ENCODE results near the gene ANKAR. TPM values are rescaled to one million over a fixed set of nuclear protein-coding genes. Genes with fewer than 3 reads are reported as not detected.
A peak's percentile ranks its signal among the peaks of the same experiment; 100 is the strongest.
"Not testable (repeated sequence)": the region's sequence is repeated elsewhere in the genome, so short reads cannot be mapped to it uniquely, and the experiment has no call there.

ANKAR gene
- total and polyA plus RNA-seq, 3 donors from 2014 or later: 20.3 to 32.8 (median 22.1) TPM

DNA sequence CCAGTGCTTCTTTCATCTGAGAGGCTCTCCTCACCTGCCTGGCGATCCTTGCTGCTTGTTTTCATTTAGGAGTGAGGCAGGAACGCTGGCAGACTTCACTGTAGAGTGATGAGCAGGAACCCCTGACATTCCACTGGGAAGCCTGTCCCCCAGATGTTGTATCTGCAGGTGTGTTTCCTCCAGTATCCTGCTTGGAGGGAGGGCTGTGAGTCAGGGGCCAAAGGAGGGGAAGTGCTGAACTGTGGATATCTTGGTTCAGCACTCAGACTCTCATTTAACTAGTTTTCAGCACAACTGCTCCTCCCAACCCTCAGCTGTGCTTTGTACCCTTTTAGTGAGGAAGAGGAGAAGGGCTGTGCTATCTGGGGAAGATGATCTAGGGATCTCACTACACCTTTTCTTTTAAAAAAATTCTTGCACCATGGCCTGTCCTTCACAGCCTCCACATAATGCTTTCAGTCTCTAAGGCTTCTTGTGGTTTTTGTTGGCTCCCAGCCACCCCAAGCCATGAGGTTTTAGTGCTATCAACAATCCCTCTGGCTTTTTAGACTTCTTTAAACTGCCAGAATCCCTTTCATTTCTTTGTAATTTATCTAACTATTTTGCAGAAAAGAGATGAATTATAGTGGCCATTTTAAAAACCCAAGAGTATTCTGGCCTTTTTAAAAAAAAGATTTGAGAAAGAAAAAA, 11.2 kb downstream of the ANKAR start:
- H3K36me3 ChIP-seq (ENCODE audit: low read depth, missing control alignments): no peaks in the 10 kb centered on the region
- H3K4me1 ChIP-seq: no peaks in the 10 kb centered on the region
- no peak for DNase-seq
- no peaks in the 10 kb centered on the region for H3K27me3 ChIP-seq
- no peaks in the 10 kb centered on the region for H3K9me3 ChIP-seq
- TF ChIP-seq POLR2A (IDR thresholded peaks at IDR 0.05): no peak
- TF ChIP-seq, protein P1, sequence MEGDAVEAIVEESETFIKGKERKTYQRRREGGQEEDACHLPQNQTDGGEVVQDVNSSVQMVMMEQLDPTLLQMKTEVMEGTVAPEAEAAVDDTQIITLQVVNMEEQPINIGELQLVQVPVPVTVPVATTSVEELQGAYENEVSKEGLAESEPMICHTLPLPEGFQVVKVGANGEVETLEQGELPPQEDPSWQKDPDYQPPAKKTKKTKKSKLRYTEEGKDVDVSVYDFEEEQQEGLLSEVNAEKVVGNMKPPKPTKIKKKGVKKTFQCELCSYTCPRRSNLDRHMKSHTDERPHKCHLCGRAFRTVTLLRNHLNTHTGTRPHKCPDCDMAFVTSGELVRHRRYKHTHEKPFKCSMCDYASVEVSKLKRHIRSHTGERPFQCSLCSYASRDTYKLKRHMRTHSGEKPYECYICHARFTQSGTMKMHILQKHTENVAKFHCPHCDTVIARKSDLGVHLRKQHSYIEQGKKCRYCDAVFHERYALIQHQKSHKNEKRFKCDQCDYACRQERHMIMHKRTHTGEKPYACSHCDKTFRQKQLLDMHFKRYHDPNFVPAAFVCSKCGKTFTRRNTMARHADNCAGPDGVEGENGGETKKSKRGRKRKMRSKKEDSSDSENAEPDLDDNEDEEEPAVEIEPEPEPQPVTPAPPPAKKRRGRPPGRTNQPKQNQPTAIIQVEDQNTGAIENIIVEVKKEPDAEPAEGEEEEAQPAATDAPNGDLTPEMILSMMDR (IDR thresholded peaks at IDR 0.05): no peak
- H3K4me3 ChIP-seq: no peak overlapping the region
- intact Hi-C loops (cut with DNase I; ENCODE audit: low total_unique reads): no loop called here
- WGBS, 2 donors: 67 to 70% methylated on average over 2 of the region's 2 CpGs
- H3K27ac ChIP-seq: no peak overlapping the region

DNA sequence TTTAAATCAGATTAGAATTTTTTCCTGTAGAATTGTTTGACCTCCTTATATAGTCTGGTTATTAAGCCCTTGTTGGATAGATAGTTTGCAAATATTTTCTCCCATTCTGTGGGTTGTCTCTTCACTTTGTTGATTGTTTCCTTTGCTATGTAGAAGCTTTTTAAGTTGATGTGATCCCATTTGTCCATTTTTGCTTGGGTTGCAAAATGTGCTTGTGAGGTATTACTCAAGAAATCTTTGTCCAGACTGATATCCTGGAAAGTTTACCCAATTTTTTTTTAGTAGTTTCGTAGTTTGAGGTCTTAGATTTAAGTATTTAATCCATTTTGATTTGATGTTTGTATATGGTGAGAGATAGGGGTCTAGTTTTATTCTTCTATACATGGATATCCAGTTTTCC, 13.3 kb downstream of the ANKAR start:
- H3K4me1 ChIP-seq; intact Hi-C loops (cut with DNase I; ENCODE audit: low total_unique reads); H3K27me3 ChIP-seq; H3K36me3 ChIP-seq (ENCODE audit: low read depth, missing control alignments); H3K27ac ChIP-seq; H3K4me3 ChIP-seq; DNase-seq; H3K9me3 ChIP-seq: not testable (repeated sequence)
- WGBS, 2 donors: 98 to 100% methylated on average over 1 of the region's 1 CpG

DNA sequence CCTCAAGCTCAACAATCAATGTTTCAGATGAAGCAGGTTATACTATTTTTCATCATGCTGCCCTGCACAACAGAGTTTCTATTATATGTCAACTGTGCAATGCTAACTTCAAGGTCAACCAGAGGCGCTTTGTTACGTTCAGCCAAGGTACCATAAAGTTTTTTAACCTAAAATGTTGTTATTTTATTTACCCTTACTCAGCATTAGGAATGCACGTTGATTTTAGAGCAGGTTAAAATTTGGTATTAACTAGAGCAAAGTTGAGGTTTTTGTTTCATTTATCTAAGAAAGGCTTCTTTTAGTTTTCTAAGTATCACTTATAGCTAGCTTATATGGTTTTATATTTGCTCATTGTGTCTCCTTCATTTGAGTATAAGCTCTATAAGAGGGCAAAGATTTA, 21.8 kb downstream of the ANKAR start:
- H3K9me3 ChIP-seq: no peaks in the 10 kb centered on the region
- no peak overlapping the region for H3K27ac ChIP-seq
- DNase-seq: no peak
- intact Hi-C loops (cut with DNase I; ENCODE audit: low total_unique reads): no loop called here
- H3K27me3 ChIP-seq: no peaks in the 10 kb centered on the region
- no peaks in the 10 kb centered on the region for H3K36me3 ChIP-seq (ENCODE audit: low read depth, missing control alignments)
- TF ChIP-seq POLR2A (IDR thresholded peaks at IDR 0.05): no peak
- TF ChIP-seq, protein P1 (IDR thresholded peaks at IDR 0.05): no peak
- no peak overlapping the region for H3K4me3 ChIP-seq
- 68 to 80% methylated on average over 3 of the region's 3 CpGs for WGBS, 2 donors
- no peaks in the 10 kb centered on the region for H3K4me1 ChIP-seq

DNA sequence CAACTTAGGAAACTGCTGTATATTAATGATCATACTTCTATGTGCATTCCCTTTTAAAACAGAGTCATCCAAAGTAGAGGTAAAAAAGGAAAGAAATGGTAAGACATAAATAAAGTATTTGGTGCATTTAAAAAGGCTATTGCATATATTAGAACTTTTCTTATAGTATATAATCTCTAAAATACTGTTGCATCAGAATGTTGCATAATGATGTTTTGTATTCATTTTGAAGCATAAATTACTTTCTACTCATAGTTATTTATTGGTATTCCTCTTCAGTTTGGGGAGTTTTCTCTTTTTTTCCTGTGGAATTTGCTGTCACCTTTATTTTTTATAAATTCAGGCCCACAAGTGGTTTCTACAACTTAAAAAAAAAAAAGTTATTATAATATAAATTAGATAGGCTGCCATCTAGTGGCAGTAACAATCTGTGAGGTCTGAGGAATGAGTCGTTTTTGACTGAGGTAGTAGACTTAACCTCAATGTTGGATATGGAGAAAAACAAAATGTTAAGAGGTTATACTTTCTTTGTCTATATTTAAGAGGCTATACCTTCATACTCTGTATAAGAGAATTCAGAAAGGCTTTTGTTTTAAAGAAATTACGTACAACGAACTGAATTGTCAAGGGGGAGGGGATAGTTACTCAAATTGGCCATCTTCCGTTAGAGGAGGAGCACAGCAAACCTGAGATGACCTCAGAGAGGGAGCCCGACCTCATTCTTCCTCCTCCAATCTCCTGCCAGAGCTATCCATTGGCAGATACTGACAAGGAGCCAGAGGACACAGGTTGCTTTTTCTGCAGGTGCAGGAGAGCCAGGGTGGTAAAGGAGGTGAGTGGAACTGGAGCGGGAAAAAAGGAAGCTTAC, 23.8 kb downstream of the ANKAR start:
- Histone ChIP-seq H3K27me3 (no peaks in the 10 kb centered on the region), H3K4me3 (no peak overlapping the region), H3K9me3 (no peaks in the 10 kb centered on the region), H3K4me1 (no peaks in the 10 kb centered on the region), H3K27ac (no peak overlapping the region), H3K36me3 (ENCODE audit: low read depth, missing control alignments) (no peaks in the 10 kb centered on the region)
- TF ChIP-seq, protein P1 (IDR thresholded peaks at IDR 0.05): peak in 2 of 3 experiments; percentile 21 to 63
- no peak for TF ChIP-seq POLR2A (IDR thresholded peaks at IDR 0.05)
- peak; percentile 65 for DNase-seq
- 32 to 46% methylated on average over 6 of the region's 6 CpGs for WGBS, 2 donors
- intact Hi-C loops (cut with DNase I; ENCODE audit: low total_unique reads): no loop called here

DNA sequence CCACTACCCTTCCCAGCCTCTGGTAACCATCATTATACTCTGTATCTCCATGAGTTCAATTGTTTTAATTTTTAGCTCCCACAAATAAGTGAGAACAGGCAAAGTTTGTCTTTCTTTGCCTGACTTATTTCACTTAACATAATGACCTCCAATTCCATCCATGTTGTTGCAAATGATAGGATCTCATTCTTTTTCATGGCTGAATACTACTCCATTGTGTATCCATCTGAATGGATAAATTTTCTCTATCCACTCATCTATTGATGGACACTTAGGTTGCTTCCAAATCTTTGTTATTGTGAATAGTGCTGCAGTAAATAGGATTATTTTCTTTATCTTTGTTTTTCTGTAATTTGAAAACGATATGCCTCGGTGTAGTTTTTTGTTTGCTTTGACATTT, 26.2 kb downstream of the ANKAR start:
- 48 to 49% methylated on average over 2 of the region's 2 CpGs for WGBS, 2 donors
- no peak overlapping the region for H3K27ac ChIP-seq
- intact Hi-C loops (cut with DNase I; ENCODE audit: low total_unique reads): no loop called here
- H3K4me3 ChIP-seq: no peak overlapping the region
- no peaks in the 10 kb centered on the region for H3K4me1 ChIP-seq
- no peak for TF ChIP-seq POLR2A (IDR thresholded peaks at IDR 0.05)
- TF ChIP-seq, protein P1 (IDR thresholded peaks at IDR 0.05): no peak
- H3K27me3 ChIP-seq: no peaks in the 10 kb centered on the region
- H3K9me3 ChIP-seq: no peaks in the 10 kb centered on the region
- no peak for DNase-seq
- H3K36me3 ChIP-seq (ENCODE audit: low read depth, missing control alignments): no peaks in the 10 kb centered on the region

Measured in testis (tissue), 3 donors.